ENCODE results near the gene TRAPPC12. TPM values are rescaled to one million over a fixed set of nuclear protein-coding genes. Genes with fewer than 3 reads are reported as not detected.
"Not testable (repeated sequence)": the region's sequence is repeated elsewhere in the genome, so short reads cannot be mapped to it uniquely, and the experiment has no call there.

The TRAPPC12 gene
- total RNA-seq, 1 experiment from 2014 or later, result 69.1 TPM

DNA sequence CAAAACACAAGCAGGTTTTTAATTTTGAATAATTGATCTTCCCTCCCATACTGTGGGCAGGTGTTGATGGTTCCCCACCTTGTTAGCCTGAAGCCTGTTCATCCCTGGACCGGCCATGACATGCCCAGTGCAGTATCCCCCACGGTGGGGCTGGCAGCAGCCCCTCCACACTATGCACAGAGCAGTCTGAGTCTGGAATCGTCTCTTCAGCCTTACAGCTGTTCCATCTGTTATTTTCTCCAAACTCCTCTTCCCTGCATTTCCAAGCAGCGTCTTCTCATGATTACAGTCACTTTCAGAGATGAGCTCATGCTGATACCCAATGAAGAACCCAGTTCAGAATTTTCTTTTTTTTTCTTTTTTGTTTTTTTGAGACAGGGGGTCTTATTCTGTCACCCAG, 71.7 kb downstream of the TRAPPC12 start:
- Histone ChIP-seq H3K4me3 (ENCODE audit: low read length) (no peak overlapping the region), H3K9me3 (ENCODE audit: low read length) (no peaks in the 10 kb centered on the region), H3K79me2 (ENCODE audit: low read length) (no peaks in the 10 kb centered on the region), H3K4me2 (ENCODE audit: low read depth, low read length, poor library complexity, severe bottlenecking) (no peak overlapping the region), H3K27ac (ENCODE audit: low read length) (no peak overlapping the region), H3K9ac (ENCODE audit: low read length) (no peak overlapping the region), H3K27me3 (ENCODE audit: low read length) (no peaks in the 10 kb centered on the region), H4K20me1 (ENCODE audit: insufficient read depth, low read depth, low read length) (no peaks in the 10 kb centered on the region), H3K4me1 (ENCODE audit: low read length) (no peaks in the 10 kb centered on the region), H3K9me2 (replicated peaks; ENCODE audit: insufficient read depth, low read length) (no peaks in the 10 kb centered on the region), H3K36me3 (ENCODE audit: insufficient read depth, low read length) (peaks cover 21% of the 10 kb centered on the region; the same call in 1 of the 2 replicates), H2AFZ (ENCODE audit: low read length) (no peak overlapping the region)
- DNase-seq, result no peak

DNA sequence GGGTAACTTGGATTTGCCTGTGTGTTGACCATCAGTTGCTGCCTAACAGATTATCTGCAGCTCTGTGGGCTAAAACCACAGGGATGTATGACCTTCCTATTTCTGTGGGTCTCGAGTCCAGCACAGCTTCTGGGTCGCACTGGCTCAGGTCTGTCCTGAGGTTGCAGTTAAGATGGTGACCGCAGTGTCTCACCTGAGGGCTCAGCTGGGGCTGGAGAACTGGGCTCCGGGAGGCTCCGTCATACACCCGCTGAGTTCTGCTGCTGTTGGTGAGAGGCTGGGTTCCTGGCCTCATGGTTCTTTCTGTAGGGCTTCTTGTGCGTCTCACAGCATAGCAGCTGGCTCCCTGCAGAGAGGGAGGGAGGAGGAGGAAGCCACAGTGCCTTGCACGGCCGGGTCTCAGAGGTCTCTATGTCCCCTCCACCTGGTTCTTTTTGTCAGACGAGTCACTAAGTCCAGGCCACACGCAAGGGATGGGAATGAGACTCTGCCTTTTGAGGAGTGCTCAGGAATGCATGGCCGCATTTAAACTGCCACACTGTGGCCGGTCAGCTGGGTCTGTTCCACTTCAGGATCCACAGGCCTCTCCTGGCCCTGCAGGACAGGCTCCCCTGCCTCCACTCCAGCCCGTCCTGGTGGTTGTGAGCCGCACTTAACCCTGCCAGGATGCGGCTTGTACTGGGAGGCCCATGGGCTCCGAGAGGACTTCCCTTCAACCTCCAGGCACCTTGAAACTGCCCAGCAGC, 72.6 kb downstream of the TRAPPC12 start:
- H3K9me3 ChIP-seq (ENCODE audit: low read length), result no peaks in the 10 kb centered on the region
- H3K9ac ChIP-seq (ENCODE audit: low read length), result no peak overlapping the region
- H3K4me1 ChIP-seq (ENCODE audit: low read length), result no peaks in the 10 kb centered on the region
- H3K27me3 ChIP-seq (ENCODE audit: low read length), result no peaks in the 10 kb centered on the region
- no peaks in the 10 kb centered on the region for H3K9me2 ChIP-seq (replicated peaks; ENCODE audit: insufficient read depth, low read length)
- no peak overlapping the region for H3K4me3 ChIP-seq (ENCODE audit: low read length)
- no peaks in the 10 kb centered on the region for H3K79me2 ChIP-seq (ENCODE audit: low read length)
- H2AFZ ChIP-seq (ENCODE audit: low read length), result no peak overlapping the region
- H3K36me3 ChIP-seq (ENCODE audit: insufficient read depth, low read length), result peaks cover 20% of the 10 kb centered on the region; the same call in 1 of the 2 replicates
- H3K27ac ChIP-seq (ENCODE audit: low read length), result no peak overlapping the region
- H4K20me1 ChIP-seq (ENCODE audit: insufficient read depth, low read depth, low read length), result no peaks in the 10 kb centered on the region
- DNase-seq, result no peak
- no peak overlapping the region for H3K4me2 ChIP-seq (ENCODE audit: low read depth, low read length, poor library complexity, severe bottlenecking)

DNA sequence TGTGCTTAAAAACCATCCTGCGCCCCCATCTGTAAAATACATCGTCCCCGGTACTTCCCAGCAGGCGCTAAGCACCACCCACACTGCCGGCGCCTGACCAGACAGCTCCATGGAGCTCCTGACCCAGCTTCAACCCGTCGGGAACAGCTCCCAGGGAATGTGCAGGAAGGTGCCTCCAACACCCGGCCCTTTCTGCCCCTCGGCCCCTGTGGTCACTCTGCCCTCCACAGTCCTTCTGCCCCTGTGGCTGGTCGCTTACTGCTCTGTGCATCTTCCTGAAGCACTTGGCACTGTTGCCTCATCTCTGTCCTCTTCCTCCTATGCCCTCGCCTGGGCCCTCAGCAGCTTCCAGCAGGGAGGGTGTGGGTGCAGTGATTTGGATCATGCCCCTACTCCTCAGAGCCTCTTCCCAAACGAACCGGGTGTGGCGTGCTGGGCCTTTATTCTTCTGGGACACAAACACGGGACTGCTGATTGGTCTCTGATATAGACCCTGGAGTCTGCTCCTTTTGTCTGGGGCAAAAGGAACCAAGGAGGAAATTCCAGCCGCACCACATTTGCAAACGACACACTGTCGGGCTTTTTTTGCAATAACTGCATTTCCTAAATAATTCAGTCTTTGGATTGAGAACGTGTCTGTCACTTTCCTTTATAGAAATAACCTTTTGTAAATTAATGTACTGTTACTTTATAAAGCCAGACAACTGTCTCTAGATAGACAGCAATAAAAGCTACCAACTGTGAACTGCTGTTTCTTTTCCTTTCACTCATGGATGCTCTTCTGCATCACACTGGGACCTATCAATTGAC, 73.9 kb downstream of the TRAPPC12 start:
- H3K4me1 ChIP-seq (ENCODE audit: low read length), result no peaks in the 10 kb centered on the region
- no peaks in the 10 kb centered on the region for H3K79me2 ChIP-seq (ENCODE audit: low read length)
- H3K4me3 ChIP-seq (ENCODE audit: low read length), result no peak overlapping the region
- DNase-seq, result no peak
- no peak overlapping the region for H3K9ac ChIP-seq (ENCODE audit: low read length)
- H3K9me2 ChIP-seq (replicated peaks; ENCODE audit: insufficient read depth, low read length), result no peaks in the 10 kb centered on the region
- no peak overlapping the region for H3K27ac ChIP-seq (ENCODE audit: low read length)
- H3K27me3 ChIP-seq (ENCODE audit: low read length), result no peaks in the 10 kb centered on the region
- no peak overlapping the region for H3K4me2 ChIP-seq (ENCODE audit: low read depth, low read length, poor library complexity, severe bottlenecking)
- peaks cover 20% of the 10 kb centered on the region; the same call in 1 of the 2 replicates for H3K36me3 ChIP-seq (ENCODE audit: insufficient read depth, low read length)
- no peaks in the 10 kb centered on the region for H4K20me1 ChIP-seq (ENCODE audit: insufficient read depth, low read depth, low read length)
- H3K9me3 ChIP-seq (ENCODE audit: low read length), result no peaks in the 10 kb centered on the region
- no peak overlapping the region for H2AFZ ChIP-seq (ENCODE audit: low read length)

- not testable (repeated sequence) for H4K20me1 ChIP-seq (ENCODE audit: insufficient read depth, low read depth, low read length); DNase-seq
- H3K36me3 ChIP-seq (ENCODE audit: insufficient read depth, low read length), result peaks cover 20% of the 10 kb centered on the region; the same call in 1 of the 2 replicates
These were observed 74.5 kb downstream of the TRAPPC12 start for GRCh38 chr2:3454005-3454404.

GRCh38 chr2:3454802-3455201, 75.3 kb downstream of the TRAPPC12 start:
- Histone ChIP-seq H3K4me1 (ENCODE audit: low read length) (no peaks in the 10 kb centered on the region), H3K9ac (ENCODE audit: low read length) (no peak overlapping the region), H3K36me3 (ENCODE audit: insufficient read depth, low read length) (peaks cover 13% of the 10 kb centered on the region; the same call in 1 of the 2 replicates), H3K9me2 (replicated peaks; ENCODE audit: insufficient read depth, low read length) (no peaks in the 10 kb centered on the region), H3K79me2 (ENCODE audit: low read length) (no peaks in the 10 kb centered on the region), H4K20me1 (ENCODE audit: insufficient read depth, low read depth, low read length) (no peaks in the 10 kb centered on the region), H3K27ac (ENCODE audit: low read length) (no peak overlapping the region), H3K27me3 (ENCODE audit: low read length) (no peaks in the 10 kb centered on the region), H2AFZ (ENCODE audit: low read length) (no peak overlapping the region), H3K4me3 (ENCODE audit: low read length) (no peak overlapping the region), H3K4me2 (ENCODE audit: low read depth, low read length, poor library complexity, severe bottlenecking) (no peak overlapping the region), H3K9me3 (ENCODE audit: low read length) (no peaks in the 10 kb centered on the region)
- DNase-seq, result no peak

More at GRCh38 chr2:3454005-3454404, 74.5 kb downstream of the TRAPPC12 start:
- not testable (repeated sequence) for H3K9me2 ChIP-seq (replicated peaks; ENCODE audit: insufficient read depth, low read length); H3K27ac ChIP-seq (ENCODE audit: low read length); H3K79me2 ChIP-seq (ENCODE audit: low read length); H3K4me2 ChIP-seq (ENCODE audit: low read depth, low read length, poor library complexity, severe bottlenecking); H3K4me1 ChIP-seq (ENCODE audit: low read length); H2AFZ ChIP-seq (ENCODE audit: low read length); H3K4me3 ChIP-seq (ENCODE audit: low read length); H3K27me3 ChIP-seq (ENCODE audit: low read length); H3K9ac ChIP-seq (ENCODE audit: low read length); H3K9me3 ChIP-seq (ENCODE audit: low read length)

- Histone ChIP-seq H3K9me2 (replicated peaks; ENCODE audit: insufficient read depth, low read length) (no peaks in the 10 kb centered on the region), H3K27me3 (ENCODE audit: low read length) (no peaks in the 10 kb centered on the region), H3K4me2 (ENCODE audit: low read depth, low read length, poor library complexity, severe bottlenecking) (no peak overlapping the region), H3K9me3 (ENCODE audit: low read length) (no peaks in the 10 kb centered on the region), H3K36me3 (ENCODE audit: insufficient read depth, low read length) (peaks cover 13% of the 10 kb centered on the region; the same call in 1 of the 2 replicates), H3K4me3 (ENCODE audit: low read length) (no peak overlapping the region), H3K79me2 (ENCODE audit: low read length) (no peaks in the 10 kb centered on the region), H3K4me1 (ENCODE audit: low read length) (peaks cover 11% of the 10 kb centered on the region), H4K20me1 (ENCODE audit: insufficient read depth, low read depth, low read length) (no peaks in the 10 kb centered on the region), H2AFZ (ENCODE audit: low read length) (no peak overlapping the region), H3K27ac (ENCODE audit: low read length) (no peak overlapping the region), H3K9ac (ENCODE audit: low read length) (no peak overlapping the region)
- DNase-seq, result no peak
These were observed 76.6 kb downstream of the TRAPPC12 start for GRCh38 chr2:3456125-3456524.

DNA sequence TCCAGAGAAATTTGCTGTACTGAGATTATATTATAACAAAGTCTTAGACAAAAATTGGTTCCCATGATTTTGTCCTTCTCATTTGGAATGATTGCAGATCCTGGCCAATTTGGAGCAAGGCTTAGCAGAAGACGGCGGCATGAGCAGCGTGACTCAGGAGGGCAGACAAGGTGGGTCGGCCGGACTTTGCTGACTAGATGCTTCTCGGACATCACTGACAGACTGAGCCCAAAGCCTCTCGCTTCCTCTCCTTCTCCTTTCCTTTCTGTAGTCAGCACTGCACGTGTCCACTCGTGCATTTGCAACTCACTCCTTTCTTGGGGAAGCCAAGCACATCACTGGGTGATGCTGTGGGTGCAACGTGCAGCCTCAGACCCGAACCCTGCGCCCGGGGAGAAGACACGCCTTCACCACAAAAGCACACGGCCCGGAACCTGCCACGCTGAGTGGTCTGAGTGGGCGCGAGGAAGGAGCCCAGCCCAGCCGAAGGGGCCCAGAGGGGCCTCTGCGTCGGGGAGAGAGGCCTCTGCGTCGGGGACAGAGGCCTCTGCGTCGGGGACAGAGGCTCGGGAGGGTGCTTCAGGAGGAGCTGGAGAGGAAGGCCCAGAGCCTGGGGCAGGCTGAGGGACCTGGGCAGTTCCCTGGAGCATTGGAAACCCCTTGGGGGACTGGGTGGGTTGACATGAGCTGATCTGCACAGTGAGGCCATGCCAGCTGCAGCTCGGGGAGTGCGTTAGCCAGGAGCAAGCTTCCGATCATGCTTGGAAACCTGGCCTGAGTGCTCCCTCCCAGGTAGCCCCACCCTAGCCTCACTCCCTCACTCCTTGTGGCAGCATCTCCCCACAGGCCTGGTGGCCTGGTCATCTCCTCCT, 78.3 kb downstream of the TRAPPC12 start:
- H3K9me2 ChIP-seq (replicated peaks; ENCODE audit: insufficient read depth, low read length), result no peaks in the 10 kb centered on the region
- H3K4me3 ChIP-seq (ENCODE audit: low read length), result no peak overlapping the region
- H3K27me3 ChIP-seq (ENCODE audit: low read length), result no peaks in the 10 kb centered on the region
- H3K9ac ChIP-seq (ENCODE audit: low read length), result no peak overlapping the region
- no peak overlapping the region for H3K27ac ChIP-seq (ENCODE audit: low read length)
- H2AFZ ChIP-seq (ENCODE audit: low read length), result no peak overlapping the region
- H3K9me3 ChIP-seq (ENCODE audit: low read length), result no peaks in the 10 kb centered on the region
- H3K36me3 ChIP-seq (ENCODE audit: insufficient read depth, low read length), result peaks cover 13% of the 10 kb centered on the region; the same call in 1 of the 2 replicates
- no peak for DNase-seq
- no peaks in the 10 kb centered on the region for H4K20me1 ChIP-seq (ENCODE audit: insufficient read depth, low read depth, low read length)
- H3K4me1 ChIP-seq (ENCODE audit: low read length), result peaks cover 28% of the 10 kb centered on the region
- no peaks in the 10 kb centered on the region for H3K79me2 ChIP-seq (ENCODE audit: low read length)
- no peak overlapping the region for H3K4me2 ChIP-seq (ENCODE audit: low read depth, low read length, poor library complexity, severe bottlenecking)

Measured in Karpas-422 (cell line).